HG02759 (cell line): ENCODE results near the gene RPAP3.

Source experiments
- ATAC-seq: cut with Tn5 transposase; IDR thresholded peaks from one replicate; pipeline ENCODE4 v1.9.1; 2021; ENCODE audit warnings: mild to moderate bottlenecking, moderate library complexity; ENCODE audit not compliant: unreplicated experiment

The RPAP3 gene

DNA sequence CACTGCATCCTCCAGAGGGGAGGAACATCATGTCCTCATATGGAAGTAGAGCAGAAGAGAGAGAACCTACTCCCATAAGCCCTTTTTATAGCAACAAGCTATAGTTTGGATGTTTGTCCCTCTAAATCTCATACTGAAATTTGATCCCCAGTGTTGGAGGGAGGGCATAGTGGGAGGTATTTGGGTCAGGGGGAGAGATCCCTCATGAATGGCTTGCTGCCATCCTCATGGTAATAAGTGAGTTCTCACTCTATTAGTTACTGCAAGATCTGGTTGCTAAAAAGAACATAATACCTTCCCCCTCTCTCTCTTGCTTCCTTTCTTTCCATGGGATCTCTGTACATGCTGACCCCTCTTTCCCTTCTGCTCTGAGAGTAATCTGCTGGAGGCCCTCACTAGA, 93.9 kb downstream of the RPAP3 start:
- no peak for ATAC-seq
